NCI-H345 treated with DMSO at 0.1 percent for 48 hours (cell line): ENCODE data around the gene IL21R.

Source experiments
- DNase-seq: peaks from one replicate; lab custom pipeline; 2025; ENCODE audit not compliant: unreplicated experiment; lab: John Stamatoyannopoulos, UW

The IL21R gene

DNA sequence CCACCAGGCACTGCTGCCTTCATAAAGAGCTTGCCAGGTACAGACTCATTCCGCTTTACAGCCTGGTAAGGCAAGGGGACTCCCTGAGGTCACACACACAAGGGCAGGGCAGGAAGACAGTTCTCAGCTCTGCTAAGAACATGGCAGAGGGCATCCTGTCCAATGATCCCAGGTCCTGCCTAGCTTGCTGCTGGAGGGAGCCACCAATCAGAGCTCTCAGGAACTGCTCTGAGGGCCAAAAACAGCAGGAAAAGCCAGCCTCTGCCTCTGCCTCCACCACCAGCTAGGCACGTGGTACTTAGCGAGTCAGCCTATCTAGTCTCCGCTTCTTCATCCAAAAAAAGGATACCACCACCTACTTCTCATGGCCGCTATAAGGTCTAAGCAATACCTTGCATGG is 81.7 kb downstream of the IL21R start:
- no peak for DNase-seq

DNA sequence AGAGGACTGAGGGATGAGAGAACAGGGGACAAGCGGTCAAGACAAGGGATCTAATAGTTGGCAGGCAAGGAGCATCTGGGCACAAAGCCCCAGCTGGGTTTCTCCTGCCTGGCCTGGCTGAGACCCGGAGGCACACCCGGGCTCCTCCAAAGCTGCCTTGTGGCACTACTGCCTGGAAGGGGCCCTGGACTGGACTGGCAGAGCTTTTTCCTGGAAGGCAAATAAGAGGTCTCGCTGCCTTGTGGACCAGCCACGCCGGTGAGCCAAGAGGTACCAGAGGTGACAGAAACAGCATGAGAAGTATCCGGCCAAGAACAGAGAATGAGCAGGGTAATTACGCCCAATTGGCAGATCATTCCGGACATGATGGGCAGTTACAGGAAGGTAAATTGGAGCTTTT is 83.2 kb downstream of the IL21R start:
- no peak for DNase-seq

DNA sequence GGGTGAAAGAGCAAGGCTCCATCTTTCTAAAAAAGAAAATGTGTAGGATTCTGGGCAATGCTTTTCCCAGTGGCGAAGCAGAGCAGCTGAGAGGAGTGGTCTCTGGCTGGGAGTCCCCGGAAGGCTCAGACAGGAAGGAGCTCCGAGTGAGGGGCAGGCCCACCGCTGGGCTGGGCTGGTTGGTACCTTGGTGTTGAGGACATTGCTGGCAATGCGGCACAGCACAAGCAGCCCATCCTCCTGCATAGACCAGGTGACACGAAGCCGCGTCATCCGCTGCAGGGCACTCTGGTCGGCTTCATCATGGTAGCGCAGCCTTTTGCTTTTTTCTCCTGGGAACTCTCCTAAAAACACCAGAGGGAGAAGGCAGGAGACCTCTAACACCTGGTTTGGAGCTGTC is 83.8 kb downstream of the IL21R start:
- no peak for DNase-seq

DNA sequence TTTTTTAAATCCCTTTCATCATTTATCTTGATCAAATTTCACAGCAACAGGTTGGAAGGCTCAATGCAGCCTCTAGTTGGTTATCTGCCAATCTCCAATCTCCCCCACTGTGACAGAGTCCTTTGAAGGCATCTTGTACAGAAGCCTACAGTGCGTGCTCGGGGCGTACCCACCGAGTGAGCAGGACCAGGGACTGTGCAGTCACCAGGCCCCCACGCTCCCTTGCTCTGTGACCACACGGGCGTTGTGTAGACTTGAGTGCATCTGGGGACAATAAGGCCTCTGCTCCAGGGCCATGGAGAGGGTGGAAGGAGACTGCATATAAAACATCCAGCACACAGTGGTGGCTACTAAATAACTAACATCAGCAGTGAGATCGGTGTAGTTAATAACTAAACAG is 84.4 kb downstream of the IL21R start:
- DNase-seq, result no peak

DNA sequence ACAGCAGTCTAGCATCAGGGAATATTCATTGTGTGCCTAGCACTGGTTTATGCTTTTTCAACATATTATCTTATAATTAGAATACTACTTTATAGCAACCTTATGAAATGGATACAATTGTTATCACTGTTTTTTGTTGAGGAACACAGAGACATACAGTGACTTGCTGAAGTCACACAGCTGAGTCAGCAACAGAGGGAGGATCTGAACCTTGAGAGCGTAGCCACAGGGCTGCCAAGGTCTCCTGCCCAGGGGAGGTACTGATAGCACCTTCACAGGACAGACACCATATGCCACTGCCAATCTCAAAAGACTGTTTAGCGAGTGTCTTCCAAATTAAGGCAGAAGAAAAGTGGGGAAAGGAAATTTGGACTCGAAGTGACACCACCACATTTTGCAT is 84.8 kb downstream of the IL21R start:
- no peak for DNase-seq

DNA sequence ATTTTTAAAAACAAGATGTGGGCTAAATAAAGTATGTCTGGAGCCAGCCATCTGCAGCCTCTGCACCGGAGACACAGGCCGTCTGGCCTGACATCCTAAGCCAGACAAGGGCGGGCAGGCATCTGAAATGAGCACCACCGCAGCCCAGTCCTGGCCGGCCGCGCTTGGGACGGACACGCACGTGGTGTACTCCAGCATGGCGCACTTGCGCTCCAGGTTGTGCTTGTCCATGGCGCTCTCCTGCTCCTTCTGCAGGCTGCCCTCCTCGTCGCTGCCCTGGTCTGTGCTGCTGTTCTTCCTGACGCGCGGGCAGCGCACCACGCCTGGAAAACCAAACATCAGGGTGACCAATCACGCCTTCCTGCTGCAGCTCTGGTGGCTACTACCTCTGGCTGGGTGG is 87.4 kb downstream of the IL21R start:
- no peak for DNase-seq

DNA sequence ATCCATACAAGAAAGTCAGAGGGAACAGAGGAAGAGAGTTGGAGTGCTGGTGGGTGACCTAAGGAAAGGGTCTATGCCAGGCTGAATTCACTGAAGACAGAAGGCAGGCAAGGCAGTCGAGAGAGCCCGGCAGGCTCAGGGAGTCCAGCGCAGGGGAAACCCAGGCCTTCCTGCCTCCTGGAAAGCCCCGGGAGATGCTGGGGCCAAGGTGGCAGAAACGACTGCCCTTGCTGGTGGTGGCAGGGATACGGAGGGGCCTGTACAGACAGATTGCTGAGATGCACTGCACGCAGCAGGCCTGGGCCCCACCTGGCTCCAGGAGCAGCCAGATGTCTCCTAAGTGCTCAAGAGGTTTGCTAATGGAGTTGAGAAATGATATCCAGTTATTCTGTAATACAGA is 87.9 kb downstream of the IL21R start:
- no peak for DNase-seq

DNA sequence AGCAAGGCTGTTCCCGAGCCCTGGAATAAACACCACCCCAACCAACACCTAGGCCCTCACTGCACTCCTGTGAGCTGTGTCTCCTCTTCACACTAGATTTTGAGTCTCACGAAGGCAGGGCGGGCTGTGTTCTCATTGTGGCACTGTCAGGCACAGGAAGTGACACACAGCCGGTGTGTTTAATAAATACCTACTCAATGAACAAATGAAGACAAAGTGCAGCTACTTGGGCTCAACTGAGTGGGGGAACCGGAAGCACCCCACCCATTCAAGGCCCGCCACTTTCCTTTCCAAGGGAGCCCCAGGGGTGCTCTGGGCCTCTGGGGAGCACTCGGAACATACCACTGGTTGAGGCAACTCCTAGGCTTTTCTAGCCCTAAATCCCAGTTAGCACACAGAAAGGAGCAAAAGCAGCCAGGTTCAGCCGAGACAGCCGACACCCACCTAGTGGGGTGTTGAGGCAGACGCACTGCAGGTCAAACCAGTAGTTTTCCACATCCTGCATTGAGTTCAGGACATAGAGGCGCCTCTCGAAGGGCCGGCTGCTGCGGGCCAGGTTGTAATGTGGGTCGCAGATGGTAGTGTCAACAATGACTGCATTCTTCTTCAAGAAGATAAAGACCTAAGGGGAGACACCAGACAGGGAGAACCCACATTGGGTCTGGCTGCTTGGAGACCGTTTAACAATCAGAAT is 90.1 kb downstream of the IL21R start:
- DNase-seq, result no peak

DNA sequence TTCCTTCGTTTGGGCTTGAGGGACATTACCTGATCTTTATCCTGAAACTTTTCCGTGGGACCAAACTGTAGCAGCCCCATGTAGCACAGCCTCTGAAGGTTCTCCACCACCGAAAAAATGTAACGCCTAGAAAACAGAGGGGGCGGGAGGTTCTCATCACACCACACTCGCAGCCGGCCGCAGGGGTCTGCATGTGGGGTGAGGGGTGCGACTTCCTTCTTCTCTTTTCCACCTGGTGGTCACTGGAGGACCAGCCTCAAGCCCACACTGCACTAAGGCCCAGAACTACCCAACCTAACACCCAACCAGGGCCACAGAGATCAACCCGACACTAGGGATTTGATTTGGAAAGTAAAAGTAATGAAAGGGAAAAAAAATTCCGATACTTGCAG is 90.6 kb downstream of the IL21R start:
- DNase-seq, result no peak

DNA sequence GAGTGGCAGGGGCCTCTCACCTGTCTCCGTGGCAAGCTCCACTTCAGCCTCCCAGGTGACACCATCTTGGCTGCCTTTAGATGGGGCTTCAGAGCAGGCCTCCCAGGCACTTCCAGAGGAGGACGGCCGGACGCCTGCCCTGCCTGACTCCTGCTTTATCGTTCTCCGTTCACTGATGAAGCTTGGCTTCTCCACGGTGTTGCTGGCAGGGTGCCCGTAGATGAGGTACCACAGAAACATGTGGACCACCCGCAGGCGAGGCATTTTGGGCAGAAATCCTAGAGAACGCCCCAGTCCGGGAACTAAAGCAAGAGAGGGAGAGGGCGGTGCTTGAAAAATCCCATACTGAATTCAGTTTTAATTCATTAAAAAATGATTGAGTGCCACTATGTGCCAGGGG is 93.2 kb downstream of the IL21R start:
- DNase-seq, result no peak

DNA sequence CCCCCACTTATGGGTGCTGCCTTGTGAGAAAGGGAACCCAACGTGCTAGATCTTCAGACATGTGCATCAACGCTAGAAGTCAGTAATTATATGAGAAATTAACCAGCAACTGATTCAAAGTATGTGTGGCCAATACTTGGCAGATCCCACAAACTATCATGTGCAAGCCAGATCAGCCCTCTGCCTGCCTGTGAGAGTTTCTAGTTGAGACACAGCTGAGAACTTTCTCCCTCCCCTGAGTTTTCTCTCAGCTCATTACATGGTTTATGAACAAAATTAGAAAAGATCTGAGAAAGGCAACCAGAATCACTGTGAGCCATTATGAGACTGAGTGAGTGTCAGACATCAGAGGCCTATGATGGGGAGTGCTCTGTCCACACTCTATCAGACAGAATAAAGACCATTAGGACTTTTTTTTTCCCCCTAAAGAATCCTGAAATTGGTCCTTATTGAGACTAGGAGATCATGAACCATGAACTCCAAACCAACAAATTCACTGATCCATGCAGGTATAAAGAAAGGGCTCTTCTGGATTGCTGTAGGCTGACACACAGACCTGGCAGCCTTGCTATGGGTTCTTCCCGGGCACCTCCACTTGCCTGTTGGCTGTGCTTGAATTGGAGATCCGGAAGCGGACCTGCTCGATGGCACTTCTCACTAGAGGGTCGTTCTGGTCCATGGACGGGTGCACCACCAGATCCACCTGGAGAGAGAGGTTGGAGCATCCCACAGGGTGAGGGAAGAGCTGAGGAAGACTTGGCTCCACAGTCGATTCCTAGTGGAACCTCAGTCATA is 96.3 kb downstream of the IL21R start:
- no peak for DNase-seq

DNA sequence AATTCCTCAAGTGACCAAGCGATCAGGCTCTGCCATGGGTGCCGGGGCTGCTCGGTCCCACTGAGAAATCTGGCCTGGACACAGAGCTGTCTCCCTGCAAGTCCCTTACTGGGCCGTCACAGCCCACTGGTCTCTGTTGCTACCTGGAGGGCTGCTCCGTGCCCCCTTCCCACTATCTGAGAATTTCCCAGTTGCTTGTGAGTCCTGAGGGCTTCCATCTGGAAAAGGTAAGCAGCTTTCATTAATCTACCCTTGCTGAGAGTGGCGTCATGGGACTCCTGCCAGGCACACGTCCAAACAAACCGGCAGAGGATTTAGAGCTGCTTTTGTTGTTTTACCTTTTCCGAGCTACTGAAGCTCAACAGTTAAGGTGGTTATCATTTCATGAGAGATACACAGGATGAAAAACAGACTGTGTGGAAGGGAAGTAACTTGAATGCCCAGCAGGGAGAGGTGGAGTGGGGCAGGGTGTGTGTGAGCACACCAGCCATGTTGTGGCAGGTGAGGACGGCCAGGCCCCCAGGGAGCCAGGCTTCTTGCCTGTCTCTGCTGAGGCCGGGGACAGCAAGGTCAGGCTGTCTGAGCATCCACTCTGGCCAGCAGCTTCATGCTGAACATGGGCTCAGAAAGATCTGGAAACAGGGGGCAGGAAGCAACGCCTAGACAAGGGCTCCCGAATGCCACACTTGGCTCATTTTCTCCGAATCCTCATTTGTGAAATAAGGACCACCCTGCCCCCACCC is 97.1 kb downstream of the IL21R start:
- no peak for DNase-seq

DNA sequence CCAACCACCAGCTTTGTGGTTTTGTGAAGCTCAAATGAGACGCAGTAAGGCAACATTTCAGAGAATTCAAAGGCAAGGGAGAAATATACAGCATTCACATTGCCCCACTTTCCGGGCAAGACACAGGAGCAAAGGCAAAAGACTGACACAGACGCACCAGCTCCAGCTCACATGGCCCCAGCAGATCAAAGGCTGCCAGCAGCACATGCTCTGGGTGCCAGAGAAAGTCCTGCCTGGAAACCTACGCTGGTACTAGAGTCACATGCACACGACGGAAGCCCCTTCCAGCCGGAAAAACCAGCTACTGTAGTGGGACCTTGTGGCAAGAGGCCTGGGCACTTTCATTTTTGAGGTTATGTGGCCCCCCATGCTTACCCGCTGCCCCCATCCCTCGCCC is 97.7 kb downstream of the IL21R start:
- DNase-seq, result no peak

DNA sequence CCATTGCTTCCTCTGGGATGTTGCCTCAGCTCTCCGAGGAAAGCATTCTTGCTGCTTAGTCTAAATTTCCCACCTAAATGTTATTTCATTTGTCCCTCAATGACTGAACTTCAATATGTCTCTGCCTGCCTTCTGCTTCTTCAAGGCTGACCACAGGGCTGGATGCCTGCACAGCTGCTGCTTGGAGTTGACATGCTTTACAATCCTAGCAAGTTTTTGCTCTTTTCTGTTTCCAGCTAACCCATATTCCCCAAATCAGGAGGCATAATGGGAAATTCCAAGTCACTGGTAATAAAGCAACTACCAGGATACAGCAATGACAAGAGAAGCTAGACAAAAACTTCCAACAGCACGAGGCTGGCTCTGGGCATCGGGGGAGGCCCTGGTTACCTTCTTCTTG is 98.8 kb downstream of the IL21R start:
- no peak for DNase-seq
